ENCODE measurements around the gene PMF1. TPM values are rescaled to one million over a fixed set of nuclear protein-coding genes. Genes with fewer than 3 reads are reported as not detected.
A peak's percentile ranks its signal among the peaks of the same experiment; 100 is the strongest.

The PMF1 gene
- total RNA-seq, 1 donor from 2014 or later = 51.4 TPM

DNA sequence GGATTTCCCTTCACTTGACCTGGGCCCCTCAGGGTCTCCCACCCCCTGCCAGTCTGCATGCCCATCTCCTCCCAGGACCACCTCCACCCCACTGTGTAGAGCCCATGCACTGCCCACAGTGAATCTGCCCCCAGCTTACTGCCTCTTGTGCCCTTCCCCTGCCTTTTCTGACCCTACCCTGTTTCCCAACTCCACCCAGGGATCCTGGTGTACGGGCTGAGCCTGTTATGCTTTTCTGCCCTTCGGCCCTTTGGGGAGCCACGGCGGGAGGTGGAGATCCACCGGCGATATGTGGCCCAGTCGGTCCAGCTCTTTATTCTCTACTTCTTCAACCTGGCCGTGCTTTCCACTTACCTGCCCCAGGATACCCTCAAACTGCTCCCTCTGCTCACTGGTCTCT, 73.3 kb downstream of the PMF1 start:
- Mint-ChIP-seq H3K4me3 (ENCODE audit: unreplicated experiment) (no peak overlapping the region), H3K9me3 (ENCODE audit: unreplicated experiment) (no peaks in the 10 kb centered on the region), H3K36me3 (ENCODE audit: low read depth, unreplicated experiment) (peaks cover 5% of the 10 kb centered on the region), H3K27ac (ENCODE audit: unreplicated experiment) (peak overlapping the region; percentile 30), H3K27me3 (ENCODE audit: unreplicated experiment) (peaks cover 5% of the 10 kb centered on the region), H3K4me1 (ENCODE audit: unreplicated experiment) (peaks cover 18% of the 10 kb centered on the region)
- DNase-seq (ENCODE audit: low spot score) = no peak
- TF ChIP-seq, protein P1, sequence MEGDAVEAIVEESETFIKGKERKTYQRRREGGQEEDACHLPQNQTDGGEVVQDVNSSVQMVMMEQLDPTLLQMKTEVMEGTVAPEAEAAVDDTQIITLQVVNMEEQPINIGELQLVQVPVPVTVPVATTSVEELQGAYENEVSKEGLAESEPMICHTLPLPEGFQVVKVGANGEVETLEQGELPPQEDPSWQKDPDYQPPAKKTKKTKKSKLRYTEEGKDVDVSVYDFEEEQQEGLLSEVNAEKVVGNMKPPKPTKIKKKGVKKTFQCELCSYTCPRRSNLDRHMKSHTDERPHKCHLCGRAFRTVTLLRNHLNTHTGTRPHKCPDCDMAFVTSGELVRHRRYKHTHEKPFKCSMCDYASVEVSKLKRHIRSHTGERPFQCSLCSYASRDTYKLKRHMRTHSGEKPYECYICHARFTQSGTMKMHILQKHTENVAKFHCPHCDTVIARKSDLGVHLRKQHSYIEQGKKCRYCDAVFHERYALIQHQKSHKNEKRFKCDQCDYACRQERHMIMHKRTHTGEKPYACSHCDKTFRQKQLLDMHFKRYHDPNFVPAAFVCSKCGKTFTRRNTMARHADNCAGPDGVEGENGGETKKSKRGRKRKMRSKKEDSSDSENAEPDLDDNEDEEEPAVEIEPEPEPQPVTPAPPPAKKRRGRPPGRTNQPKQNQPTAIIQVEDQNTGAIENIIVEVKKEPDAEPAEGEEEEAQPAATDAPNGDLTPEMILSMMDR (IDR thresholded peaks at IDR 0.05; ENCODE audit: unreplicated experiment) = no peak

Other genes with a start within 250 kb of the PMF1 start
- gene ARHGEF2, start 234.5 kb upstream of the PMF1 start, total RNA-seq (ENCODE audit: unreplicated experiment) = 244 TPM
- gene SSR2, start 192.1 kb upstream of the PMF1 start, total RNA-seq (ENCODE audit: unreplicated experiment) = 340 TPM
- gene UBQLN4, start 159.2 kb upstream of the PMF1 start, total RNA-seq (ENCODE audit: unreplicated experiment) = 47.6 TPM
- 82.4 TPM for gene LAMTOR2, start 158.2 kb upstream of the PMF1 start, total RNA-seq (ENCODE audit: unreplicated experiment)
- gene RAB25, start 151.8 kb upstream of the PMF1 start, total RNA-seq (ENCODE audit: unreplicated experiment) = 1.6 TPM
- gene MEX3A, start 130.5 kb upstream of the PMF1 start, total RNA-seq (ENCODE audit: unreplicated experiment) = 63.9 TPM
- 35.8 TPM for gene LMNA, start 98.3 kb upstream of the PMF1 start, total RNA-seq (ENCODE audit: unreplicated experiment)
- gene SEMA4A, start 59.4 kb upstream of the PMF1 start, total RNA-seq (ENCODE audit: unreplicated experiment) = 2.2 TPM
- 22.0 TPM for gene SLC25A44, start 18.9 kb upstream of the PMF1 start, total RNA-seq (ENCODE audit: unreplicated experiment)
- gene BGLAP, start 29.2 kb downstream of the PMF1 start, total RNA-seq (ENCODE audit: unreplicated experiment) = 1.2 TPM
- gene PAQR6, start 35.0 kb downstream of the PMF1 start, total RNA-seq (ENCODE audit: unreplicated experiment) = 8.4 TPM
- 75.2 TPM for gene SMG5, start 69.8 kb downstream of the PMF1 start, total RNA-seq (ENCODE audit: unreplicated experiment)
- gene TMEM79, start 71.3 kb downstream of the PMF1 start, total RNA-seq (ENCODE audit: unreplicated experiment) = 2.9 TPM
- gene GLMP, start 82.7 kb downstream of the PMF1 start, total RNA-seq (ENCODE audit: unreplicated experiment) = 97.2 TPM
- not detected for gene VHLL, start 86.3 kb downstream of the PMF1 start, total RNA-seq (ENCODE audit: unreplicated experiment)
- gene CCT3, start 125.3 kb downstream of the PMF1 start, total RNA-seq (ENCODE audit: unreplicated experiment) = 218 TPM
- not detected for gene TSACC, start 125.5 kb downstream of the PMF1 start, total RNA-seq (ENCODE audit: unreplicated experiment)
- gene RHBG, start 156.2 kb downstream of the PMF1 start, total RNA-seq (ENCODE audit: unreplicated experiment) = not detected